B cell (primary cell): ENCODE results near the gene MID1. TPM values are rescaled to one million over a fixed set of nuclear protein-coding genes. Genes with fewer than 3 reads are reported as not detected.

Experiments
- ATAC-seq: fragments of 200-7000 bp; cut with Tn5 transposase; one replicate; pipeline ENCODE4 v1.10.0; 2021; ENCODE audit warnings: low read depth, mild to moderate bottlenecking, moderate number of reproducible peaks, moderate library complexity
- CTCF ChIA-PET: fragments of 350-600 bp; sonication (Branson Sonifier 250); formaldehyde crosslinking; loops from one replicate; lab custom pipeline; 2021; ENCODE audit warnings: antibody characterized with exemption, inconsistent platforms; lab: Charles Lee
- POLR2A ChIA-PET: fragments of 350-600 bp; sonication (Branson Sonifier 250); formaldehyde crosslinking; loops from one replicate; lab custom pipeline; 2021; ENCODE audit warnings: antibody characterized with exemption; lab: Charles Lee
- DNase-seq: peaks from one replicate; pipeline ENCODE4 v3.0.0; 2013
- H2AFZ ChIP-seq: 2 replicates; pipeline ENCODE4 v1.6.1; 2012; ENCODE audit warnings: mild to moderate bottlenecking, low read depth, low read length; ENCODE audit not compliant: insufficient read depth, poor library complexity, severe bottlenecking
- H3K27ac ChIP-seq, 2 donors: 1 replicate in 1 of 2; 2 replicates in 1 of 2; pipeline ENCODE4 v1.5.1; 2012 to 2013; ENCODE audit warnings: low read length in 2 of 2, mild to moderate bottlenecking in 2 of 2, moderate library complexity in 1 of 2
- H3K27me3 ChIP-seq, 4 experiments: fragments of 200-600 bp in 1 of 4; sonication (generic) in 1 of 4; replicated peaks in 1 of 4; 1 replicate in 2 of 4; 2 replicates in 2 of 4; pipeline versions ENCODE4 v1.6.1 to v1.7.0; 2013 to 2016; ENCODE audit warnings: low read length in 3 of 4, mild to moderate bottlenecking in 2 of 4, mixed read lengths in 1 of 4, moderate library complexity in 1 of 4; ENCODE audit not compliant: insufficient read depth in 4 of 4, control insufficient read depth in 3 of 4; ENCODE audit errors: control extremely low read depth in 1 of 4
- H3K36me3 ChIP-seq, 2 experiments: replicated peaks in 1 of 2; 1 replicate in 1 of 2; 2 replicates in 1 of 2; pipeline versions ENCODE4 v1.6.1 to v1.7.1; 2013; ENCODE audit warnings: low read length in 1 of 2; ENCODE audit not compliant: insufficient read depth in 2 of 2, control insufficient read depth in 1 of 2; ENCODE audit errors: control extremely low read depth in 1 of 2, extremely low read depth in 1 of 2
- H3K4me1 ChIP-seq, 2 donors: fragments of 200-600 bp in 1 of 2; sonication (generic) in 1 of 2; 1 replicate in 1 of 2; 2 replicates in 1 of 2; pipeline versions ENCODE4 v1.5.1 to v1.6.1; 2013 to 2017; ENCODE audit warnings: low read length in 2 of 2; ENCODE audit not compliant: control insufficient read depth in 2 of 2, insufficient read depth in 2 of 2
- H3K4me2 ChIP-seq: replicated peaks from 2 replicates; pipeline ENCODE3; 2012; ENCODE audit warnings: mild to moderate bottlenecking, low read depth, low read length; ENCODE audit not compliant: poor library complexity, severe bottlenecking
- H3K4me3 ChIP-seq, 5 experiments: fragments of 200-600 bp in 1 of 5; sonication (generic) in 1 of 5; 1 replicate in 3 of 5; 2 replicates in 2 of 5; pipeline versions ENCODE4 v1.5.1 to v1.7.0; 2011 to 2016; ENCODE audit warnings: low read length in 4 of 5, mild to moderate bottlenecking in 4 of 5, low read depth in 2 of 5, control low read depth in 1 of 5, moderate library complexity in 1 of 5; ENCODE audit not compliant: insufficient read depth in 1 of 5; ENCODE audit errors: control extremely low read depth in 1 of 5, extremely low read depth in 1 of 5
- H3K79me2 ChIP-seq: fragments of 200-600 bp; sonication (generic); one replicate; pipeline ENCODE4 v1.6.0; 2016; ENCODE audit warnings: low read length; ENCODE audit not compliant: control insufficient read depth, insufficient read depth
- H3K9ac ChIP-seq: fragments of 200-600 bp; sonication (generic); 2 replicates; pipeline ENCODE4 v1.6.1; 2017; ENCODE audit warnings: mild to moderate bottlenecking, low read length, moderate library complexity
- H3K9me3 ChIP-seq, 3 donors: one replicate each; pipeline versions ENCODE4 v1.6.1 to v1.7.1; 2013; ENCODE audit warnings: low read length in 2 of 3; ENCODE audit not compliant: control insufficient read depth in 2 of 3, insufficient read depth in 1 of 3; ENCODE audit errors: control extremely low read depth in 1 of 3
- H4K20me1 ChIP-seq: 2 replicates; pipeline ENCODE4 v1.6.0; 2012; ENCODE audit warnings: mild to moderate bottlenecking, low read length; ENCODE audit not compliant: insufficient read depth, control insufficient read depth, poor library complexity, severe bottlenecking
- H3K27ac Mint-ChIP-seq: one replicate; pipeline ENCODE4 v1.8.0; 2021; ENCODE audit warnings: mixed read lengths
- H3K27me3 Mint-ChIP-seq: one replicate; pipeline ENCODE4 v1.8.0; 2021; ENCODE audit warnings: mixed read lengths
- H3K4me1 Mint-ChIP-seq: one replicate; pipeline ENCODE4 v1.8.0; 2021; ENCODE audit warnings: mixed read lengths
- H3K4me3 Mint-ChIP-seq: one replicate; pipeline ENCODE4 v1.8.0; 2021; ENCODE audit warnings: mixed read lengths
- H3K9me3 Mint-ChIP-seq: one replicate; pipeline ENCODE4 v1.8.0; 2022; ENCODE audit warnings: mixed read lengths; ENCODE audit not compliant: insufficient read depth
- CTCF ChIP-seq: fragments of 200-600 bp; IDR thresholded peaks from one replicate; pipeline ENCODE4 v1.8.0; 2022; ENCODE audit warnings: antibody characterized with exemption, mild to moderate bottlenecking
- EZH2 ChIP-seq: IDR thresholded peaks from 2 replicates; pipeline ENCODE4 v1.6.1; 2012; ENCODE audit warnings: borderline replicate concordance, low read depth, mild to moderate bottlenecking, moderate library complexity, low read length; ENCODE audit not compliant: insufficient read depth, poor library complexity, severe bottlenecking
- WGBS: methylation state at CpG from one replicate; pipeline ENCODE4 v1.1.5; 2013; ENCODE audit warnings: missing lambda C conversion rate; ENCODE audit not compliant: insufficient coverage; 5-methylcytosine and 5-hydroxymethylcytosine counted together
- intact Hi-C: fragments of 100-400 bp; cut with micrococcal nuclease; formaldehyde crosslinking; loops from one replicate; pipeline ENCODE4 v1.10.0; 2022
- polyA plus RNA-seq: library from polyadenylated mRNA; depleted of rRNA; stranded (reverse); fragments of >200 nt; gene quantifications from 2 replicates; pipeline ENCODE4 v1.2.3, GENCODE V29; 2012
- total RNA-seq, 2 donors: library from RNA; stranded (reverse); fragments of 120-200 nt in 1 of 2; gene quantifications; 1 replicate in 1 of 2; 2 replicates in 1 of 2; pipeline versions ENCODE4 v1.2.3 to v1.2.4, GENCODE V29; 2013 to 2022

Gene MID1
- total and polyA plus RNA-seq, 2 donors (not counting 1 experiment from before 2014, with no cell fraction given), result 0.15 to 0.44 TPM

GRCh38 chrX:10556405-10556804 is 64.0 kb downstream of the MID1 start:
- ATAC-seq, result no peak
- no CpG with 5 or more reads among the region's 5 CpGs for WGBS
- Histone ChIP-seq H3K36me3 (no peaks in the 10 kb centered on the region), H4K20me1 (no peaks in the 10 kb centered on the region), H3K4me3 (no peak overlapping the region), H3K4me1 (no peaks in the 10 kb centered on the region), H3K9ac (no peak overlapping the region), H3K9me3 (no peaks in the 10 kb centered on the region), H3K27me3 (peaks cover 0 to 2% (median 0%) of the 10 kb centered on the region in 4 experiments), H3K27ac (no peak overlapping the region), H3K79me2 (no peaks in the 10 kb centered on the region), H2AFZ (no peak overlapping the region), H3K4me2 (no peak overlapping the region)
- peaks cover 8% of the 10 kb centered on the region for H3K27me3 Mint-ChIP-seq
- no peak for TF ChIP-seq EZH2
- TF ChIP-seq CTCF, result no peak
- no peaks in the 10 kb centered on the region for H3K9me3 Mint-ChIP-seq
- no peaks in the 10 kb centered on the region for H3K4me1 Mint-ChIP-seq
- no peak overlapping the region for H3K4me3 Mint-ChIP-seq
- ChIA-PET POLR2A (no interaction called here), CTCF (no interaction called here)
- intact Hi-C loops, result no loop called here
- DNase-seq, result no peak
- no peak overlapping the region for H3K27ac Mint-ChIP-seq

GRCh38 chrX:10555846-10556245 is 64.5 kb downstream of the MID1 start:
- Histone ChIP-seq H4K20me1 (no peaks in the 10 kb centered on the region), H3K27me3 (peaks cover 0 to 2% (median 0%) of the 10 kb centered on the region in 4 experiments), H2AFZ (no peak overlapping the region), H3K4me1 (no peaks in the 10 kb centered on the region), H3K27ac (no peak overlapping the region), H3K9ac (no peak overlapping the region), H3K4me3 (no peak overlapping the region), H3K4me2 (no peak overlapping the region), H3K79me2 (no peaks in the 10 kb centered on the region), H3K36me3 (no peaks in the 10 kb centered on the region), H3K9me3 (no peaks in the 10 kb centered on the region)
- DNase-seq (no peak), ATAC-seq (no peak)
- no CpG with 5 or more reads among the region's 4 CpGs for WGBS
- Mint-ChIP-seq H3K27me3 (peaks cover 8% of the 10 kb centered on the region), H3K27ac (no peak overlapping the region), H3K4me3 (no peak overlapping the region), H3K4me1 (no peaks in the 10 kb centered on the region), H3K9me3 (no peaks in the 10 kb centered on the region)
- intact Hi-C loops, result no loop called here
- TF ChIP-seq CTCF (no peak), EZH2 (no peak)
- POLR2A ChIA-PET, result no interaction called here
- CTCF ChIA-PET, result interaction anchor here (1.0 kb wide), 1 partner anchor 366 kb away, joined by 3 read pairs; no protein-coding TSS in a partner anchor
